GM21390 (cell line): ENCODE measurements around the gene CTH.
"Not testable (repeated sequence)": the region's sequence is repeated elsewhere in the genome, so short reads cannot be mapped to it uniquely, and the experiment has no call there.

Source experiments
- ATAC-seq: cut with Tn5 transposase; IDR thresholded peaks from one replicate; pipeline ENCODE4 v1.9.1; 2021; ENCODE audit not compliant: unreplicated experiment

The CTH gene

GRCh38 chr1:70452164-70452939 lies 41.3 kb downstream of the CTH start:
- ATAC-seq = not testable (repeated sequence)

- no peak for ATAC-seq
Observed at GRCh38 chr1:70455291-70455690, 44.2 kb downstream of the CTH start.

GRCh38 chr1:70458131-70458530 lies 47.1 kb downstream of the CTH start:
- ATAC-seq = no peak

GRCh38 chr1:70459496-70460225 lies 48.6 kb downstream of the CTH start:
- no peak for ATAC-seq

GRCh38 chr1:70460740-70461713 lies 50.0 kb downstream of the CTH start:
- ATAC-seq = not testable (repeated sequence)

GRCh38 chr1:70462611-70463010 lies 51.5 kb downstream of the CTH start:
- ATAC-seq = no peak

- no peak for ATAC-seq
Observed at GRCh38 chr1:70465911-70466310, 54.8 kb downstream of the CTH start.

GRCh38 chr1:70467531-70467930 lies 56.5 kb downstream of the CTH start:
- no peak for ATAC-seq

DNA sequence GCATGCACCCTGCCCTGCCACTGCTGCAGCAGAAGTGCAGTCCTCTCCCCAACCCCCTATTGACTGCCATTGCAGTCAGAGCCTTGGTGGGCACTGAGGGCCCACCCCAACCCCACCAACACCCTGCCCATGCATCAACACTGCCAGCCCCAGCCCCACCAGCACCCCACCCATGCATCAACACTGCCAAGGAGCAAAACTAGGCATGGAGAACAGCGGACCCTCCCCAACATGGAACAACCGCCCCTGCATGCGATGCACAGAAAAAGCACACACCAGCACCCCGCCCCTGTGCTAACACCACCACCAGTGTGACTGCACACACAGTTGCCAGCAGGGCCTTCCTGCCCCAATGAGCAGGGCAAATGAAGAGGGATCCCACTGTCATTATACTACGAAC lies 57.1 kb downstream of the CTH start:
- ATAC-seq = no peak

- ATAC-seq = not testable (repeated sequence)
Observed at GRCh38 chr1:70469184-70469583, 58.1 kb downstream of the CTH start.

- no peak for ATAC-seq
Observed at GRCh38 chr1:70475023-70475422, 64.0 kb downstream of the CTH start.

DNA sequence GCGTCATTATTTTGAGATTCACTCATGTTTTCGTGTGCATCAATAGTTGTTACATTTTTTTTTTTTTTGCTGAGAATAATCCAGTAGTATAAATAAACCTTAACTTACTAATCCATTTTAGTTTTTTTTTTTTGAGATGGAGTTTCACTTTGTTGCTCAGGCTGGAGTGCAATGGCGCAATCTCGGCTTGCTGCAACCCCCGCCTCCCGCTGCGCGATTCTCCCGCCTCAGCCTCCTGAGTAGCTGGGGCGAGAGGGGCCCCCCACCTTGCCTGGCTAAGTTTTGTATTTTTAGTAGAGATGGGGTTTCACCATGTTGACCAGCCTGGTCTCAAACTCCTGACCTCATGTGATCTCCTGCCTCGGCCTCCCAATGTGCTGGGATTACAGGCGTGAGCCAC lies 66.0 kb downstream of the CTH start:
- ATAC-seq = no peak

- not testable (repeated sequence) for ATAC-seq
Observed at GRCh38 chr1:70477905-70478304, 66.8 kb downstream of the CTH start.

DNA sequence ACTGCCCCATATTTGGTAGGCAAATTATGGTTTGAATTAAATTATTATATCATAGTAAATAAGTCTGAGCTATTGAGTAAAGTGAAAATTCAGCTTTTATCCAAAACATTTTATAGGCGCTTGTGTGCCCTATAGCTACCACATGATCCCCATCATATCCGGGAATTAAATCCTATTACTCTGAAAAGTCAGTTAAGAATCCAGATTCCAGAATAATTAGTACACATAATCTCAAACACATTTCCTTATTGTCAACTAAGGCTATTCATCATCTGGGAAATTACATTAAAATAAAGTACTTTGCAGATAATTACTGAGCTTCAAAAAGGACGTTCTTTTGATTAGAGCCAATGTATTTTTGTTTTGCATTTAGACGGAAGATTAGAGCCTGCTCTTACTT lies 72.3 kb downstream of the CTH start:
- ATAC-seq = no peak

DNA sequence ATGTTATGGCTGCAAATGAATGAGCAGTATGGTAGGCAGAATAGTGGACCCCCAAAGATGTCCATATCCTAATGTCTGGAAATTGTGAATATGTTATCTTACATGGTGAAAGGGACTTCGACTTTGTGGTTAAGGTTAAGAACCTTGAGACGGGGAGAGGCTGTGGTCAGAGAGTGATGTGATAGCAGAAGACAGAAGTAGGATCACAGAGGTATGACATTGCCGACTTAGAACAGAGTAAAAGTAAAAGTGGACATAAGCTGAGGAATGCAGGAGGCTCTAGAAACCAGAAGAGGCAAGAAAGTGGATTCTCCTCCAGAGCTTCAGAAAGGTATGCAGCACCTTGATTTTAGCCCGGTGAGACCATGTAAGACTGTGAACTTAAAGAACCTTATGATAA lies 74.6 kb downstream of the CTH start:
- no peak for ATAC-seq

GRCh38 chr1:70486676-70487458 lies 75.8 kb downstream of the CTH start:
- no peak for ATAC-seq

DNA sequence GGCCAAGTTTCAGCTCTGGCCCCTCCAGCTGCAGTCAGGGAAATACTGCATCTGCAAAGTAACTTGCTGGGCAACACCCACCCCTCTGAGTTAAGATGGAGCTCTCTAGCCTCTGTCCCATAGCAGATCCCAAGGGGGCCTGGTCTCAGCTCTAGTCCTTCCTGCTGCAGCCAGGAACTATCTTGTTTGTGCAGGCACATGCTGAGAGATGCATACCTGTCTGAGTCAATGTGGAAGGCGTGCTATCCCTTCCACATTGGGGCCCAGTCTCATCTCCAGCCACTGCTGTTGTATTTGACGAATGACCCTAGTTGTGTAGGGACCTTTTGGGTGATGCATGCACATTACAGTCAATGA lies 76.4 kb downstream of the CTH start:
- peak; percentile 13 for ATAC-seq

DNA sequence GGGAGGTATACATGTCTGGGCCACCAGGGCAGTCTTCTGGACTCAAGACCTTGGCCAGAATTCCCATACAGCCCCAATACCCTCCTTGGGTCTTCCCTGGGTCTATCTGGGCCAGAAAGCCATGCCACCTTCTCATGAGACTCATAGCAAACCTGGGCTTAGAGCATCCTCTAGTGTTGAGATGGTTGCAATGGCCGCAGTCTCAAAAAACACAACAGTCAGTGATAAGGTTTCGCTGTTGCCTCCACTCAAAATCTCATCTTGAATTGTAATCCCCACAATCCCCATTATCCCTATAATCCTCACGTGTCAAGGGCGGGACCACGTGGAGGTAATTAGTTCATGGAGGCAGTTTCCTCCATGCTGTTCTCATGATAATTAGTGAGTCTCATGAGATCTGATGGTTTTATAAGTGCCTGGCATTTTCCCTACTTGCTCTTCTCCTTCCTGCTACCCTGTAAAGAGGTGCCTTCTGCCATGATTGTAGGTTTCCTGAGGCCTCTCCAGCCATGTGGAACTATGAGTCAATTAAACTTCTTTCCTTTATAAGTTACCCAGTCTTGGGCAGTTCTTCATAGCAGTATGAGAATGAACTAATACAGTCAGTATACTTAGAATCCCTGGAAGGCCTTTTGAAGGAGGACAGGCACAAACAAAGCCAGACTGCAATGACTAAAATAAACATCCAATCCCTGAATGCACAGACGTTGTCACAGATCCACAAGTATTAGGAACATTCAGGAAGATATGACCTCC lies 77.0 kb downstream of the CTH start:
- ATAC-seq = peak; percentile 76
